Activated CD4-positive, alpha-beta T cell treated with anti-CD3 and anti-CD28 coated beads for 36 hours (primary cell): ENCODE measurements around the gene PRLH. TPM values are rescaled to one million over a fixed set of nuclear protein-coding genes. Genes with fewer than 3 reads are reported as not detected.

Source experiments
- ATAC-seq: fragments of 200-7000 bp; cut with Tn5 transposase; one replicate; pipeline ENCODE4 v1.10.0; 2021; ENCODE audit warnings: mild to moderate bottlenecking, moderate library complexity
- CTCF ChIA-PET: fragments of 350-600 bp; sonication (Branson Sonifier 250); formaldehyde crosslinking; loops from one replicate; lab custom pipeline; 2021; ENCODE audit warnings: antibody characterized with exemption; lab: Charles Lee
- POLR2A ChIA-PET: fragments of 350-600 bp; sonication (Branson Sonifier 250); formaldehyde crosslinking; loops from one replicate; lab custom pipeline; 2021; ENCODE audit warnings: antibody characterized with exemption, inconsistent platforms; lab: Charles Lee
- DNase-seq: peaks from one replicate; pipeline ENCODE4 v3.0.0-alpha.2; 2020
- H3K27ac Mint-ChIP-seq: one replicate; pipeline ENCODE4 v1.8.0; 2021; ENCODE audit warnings: mixed read lengths
- H3K27me3 Mint-ChIP-seq: one replicate; pipeline ENCODE4 v1.8.0; 2021; ENCODE audit warnings: mixed read lengths
- H3K36me3 Mint-ChIP-seq: one replicate; pipeline ENCODE4 v1.8.0; 2021; ENCODE audit warnings: low read depth, mixed read lengths
- H3K4me1 Mint-ChIP-seq: one replicate; pipeline ENCODE4 v1.8.0; 2021; ENCODE audit warnings: mixed read lengths
- H3K4me3 Mint-ChIP-seq: one replicate; pipeline ENCODE4 v1.8.0; 2021; ENCODE audit warnings: mild to moderate bottlenecking, moderate library complexity, mixed read lengths
- H3K9me3 Mint-ChIP-seq: one replicate; pipeline ENCODE4 v1.8.0; 2021; ENCODE audit warnings: low read depth, mixed read lengths
- intact Hi-C, 2 experiments: fragments of 100-400 bp; cut with DNase I in 1 of 2; cut with micrococcal nuclease in 1 of 2; formaldehyde crosslinking; loops; one replicate each; pipeline versions ENCODE4 v1.14.2 to v1.15.1; 2022 to 2024; cut with DNase I, micrococcal nuclease
- total RNA-seq, 2 experiments: library from RNA; stranded (reverse); gene quantifications; one replicate each; pipeline ENCODE4 v1.2.3, GENCODE V29; 2021

Gene PRLH
- not detected for total RNA-seq

GRCh38 chr2:237566401-237567235 lies at the start of gene PRLH:
Gene PRLH, plus strand, starts transcription at chr2:237566574. Its CDS starts 0 bp downstream, at chr2:237566574.
- Mint-ChIP-seq H3K27me3 (no peaks in the 10 kb centered on the region), H3K9me3 (no peaks in the 10 kb centered on the region), H3K27ac (no peak within 1 kb of the TSS), H3K4me1 (no peaks in the 10 kb centered on the region), H3K36me3 (no peaks in the 10 kb centered on the region), H3K4me3 (no peak within 1 kb of the TSS)
- DNase-seq = no peak
- ATAC-seq = no peak
- intact Hi-C loops = no loop called here
- ChIA-PET POLR2A (interaction anchor here (0.6 kb wide), 1 partner anchor 439 kb away, joined by 3 read pairs; no protein-coding TSS in a partner anchor), CTCF (interaction anchor here (1.3 kb wide), 1 partner anchor 54 kb away, joined by 9 read pairs; no protein-coding TSS in a partner anchor)

GRCh38 chr2:237517163-237517562 lies 49.2 kb upstream of the PRLH start:
- POLR2A ChIA-PET = no interaction called here
- H3K4me3 Mint-ChIP-seq = no peak overlapping the region
- ATAC-seq (no peak), DNase-seq (no peak)
- CTCF ChIA-PET = interaction anchor here (10.0 kb wide), 1 partner anchor 55 kb away, joined by 233 read pairs; no protein-coding TSS in a partner anchor
- intact Hi-C loops = loop anchor here in 1 of 2 experiments (10.0 kb wide), 1 partner anchor 228 kb away; no protein-coding TSS in a partner anchor
- no peaks in the 10 kb centered on the region for H3K9me3 Mint-ChIP-seq
- no peaks in the 10 kb centered on the region for H3K36me3 Mint-ChIP-seq
- no peaks in the 10 kb centered on the region for H3K27me3 Mint-ChIP-seq
- no peaks in the 10 kb centered on the region for H3K4me1 Mint-ChIP-seq
- no peak overlapping the region for H3K27ac Mint-ChIP-seq

DNA sequence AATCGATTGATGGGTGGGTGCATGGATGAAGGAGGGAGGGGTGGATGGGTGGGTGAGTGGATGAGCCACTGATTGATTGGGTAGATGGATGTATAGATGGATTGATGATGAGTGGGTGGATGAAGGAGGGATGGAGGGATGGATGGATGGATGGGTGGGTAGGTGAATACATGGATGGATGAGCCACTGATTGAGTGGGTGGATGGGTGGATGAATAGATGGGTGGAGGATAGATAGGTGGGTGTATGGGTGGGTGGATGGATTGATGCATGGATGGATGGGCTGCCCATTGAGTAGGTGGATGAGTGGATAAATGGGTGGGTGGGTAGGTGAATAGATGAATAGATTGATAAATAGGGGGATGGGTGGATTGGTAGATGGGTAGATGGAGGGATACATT lies 48.4 kb upstream of the PRLH start:
- intact Hi-C loops = loop anchor here in 1 of 2 experiments (10.0 kb wide), 1 partner anchor 227 kb away; no protein-coding TSS in a partner anchor
- DNase-seq = no peak
- ATAC-seq = no peak
- CTCF ChIA-PET = no interaction called here
- Mint-ChIP-seq H3K9me3 (no peaks in the 10 kb centered on the region), H3K27ac (no peak overlapping the region), H3K4me1 (no peaks in the 10 kb centered on the region), H3K4me3 (no peak overlapping the region), H3K27me3 (no peaks in the 10 kb centered on the region), H3K36me3 (no peaks in the 10 kb centered on the region)
- POLR2A ChIA-PET = no interaction called here

GRCh38 chr2:237519506-237520245 lies 46.7 kb upstream of the PRLH start:
- Mint-ChIP-seq H3K9me3 (no peaks in the 10 kb centered on the region), H3K4me1 (no peaks in the 10 kb centered on the region), H3K27me3 (no peaks in the 10 kb centered on the region), H3K27ac (no peak overlapping the region), H3K4me3 (no peak overlapping the region), H3K36me3 (no peaks in the 10 kb centered on the region)
- ChIA-PET CTCF (interaction anchor here (0.6 to 1.3 kb wide), 2 partner anchors 53 to 177 kb away, joined by 4 to 7 read pairs; no protein-coding TSS in a partner anchor), POLR2A (no interaction called here)
- intact Hi-C loops = loop anchor here in 1 of 2 experiments (10.0 kb wide), 1 partner anchor 225 kb away; no protein-coding TSS in a partner anchor
- DNase-seq (no peak), ATAC-seq (no peak)

DNA sequence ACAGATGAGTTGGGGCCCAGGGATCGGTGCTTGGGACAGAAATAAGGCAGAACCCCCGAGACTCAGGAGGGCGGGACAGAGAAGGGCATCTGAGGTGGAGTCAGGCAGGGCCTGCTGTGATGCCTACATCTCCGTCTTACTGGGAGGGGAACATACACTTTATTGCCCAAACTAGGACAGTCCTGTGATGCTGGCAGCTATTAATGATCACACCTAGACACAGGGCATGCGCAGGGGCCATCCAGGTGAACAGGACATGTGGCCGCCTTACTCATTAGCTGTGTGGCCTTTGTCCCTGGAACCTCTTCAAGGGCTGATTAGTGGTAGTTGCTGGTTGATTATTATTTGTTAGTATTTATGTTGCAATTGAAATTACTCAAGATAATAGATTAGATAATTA lies 46.1 kb upstream of the PRLH start:
- ChIA-PET POLR2A (no interaction called here), CTCF (interaction anchor here (0.7 to 1.3 kb wide), 2 partner anchors 37 to 52 kb away, joined by 3 to 7 read pairs; no protein-coding TSS in a partner anchor)
- no peak for ATAC-seq
- Mint-ChIP-seq H3K4me1 (no peaks in the 10 kb centered on the region), H3K27ac (no peak overlapping the region), H3K27me3 (no peaks in the 10 kb centered on the region), H3K9me3 (no peaks in the 10 kb centered on the region), H3K4me3 (no peak overlapping the region), H3K36me3 (no peaks in the 10 kb centered on the region)
- DNase-seq = no peak
- intact Hi-C loops = no loop called here

GRCh38 chr2:237524631-237525030 lies 41.7 kb upstream of the PRLH start:
- intact Hi-C loops = no loop called here
- Mint-ChIP-seq H3K4me1 (no peaks in the 10 kb centered on the region), H3K27me3 (no peaks in the 10 kb centered on the region), H3K4me3 (no peak overlapping the region), H3K36me3 (no peaks in the 10 kb centered on the region), H3K27ac (no peak overlapping the region), H3K9me3 (no peaks in the 10 kb centered on the region)
- ATAC-seq = no peak
- no peak for DNase-seq
- POLR2A ChIA-PET = no interaction called here
- CTCF ChIA-PET = no interaction called here

DNA sequence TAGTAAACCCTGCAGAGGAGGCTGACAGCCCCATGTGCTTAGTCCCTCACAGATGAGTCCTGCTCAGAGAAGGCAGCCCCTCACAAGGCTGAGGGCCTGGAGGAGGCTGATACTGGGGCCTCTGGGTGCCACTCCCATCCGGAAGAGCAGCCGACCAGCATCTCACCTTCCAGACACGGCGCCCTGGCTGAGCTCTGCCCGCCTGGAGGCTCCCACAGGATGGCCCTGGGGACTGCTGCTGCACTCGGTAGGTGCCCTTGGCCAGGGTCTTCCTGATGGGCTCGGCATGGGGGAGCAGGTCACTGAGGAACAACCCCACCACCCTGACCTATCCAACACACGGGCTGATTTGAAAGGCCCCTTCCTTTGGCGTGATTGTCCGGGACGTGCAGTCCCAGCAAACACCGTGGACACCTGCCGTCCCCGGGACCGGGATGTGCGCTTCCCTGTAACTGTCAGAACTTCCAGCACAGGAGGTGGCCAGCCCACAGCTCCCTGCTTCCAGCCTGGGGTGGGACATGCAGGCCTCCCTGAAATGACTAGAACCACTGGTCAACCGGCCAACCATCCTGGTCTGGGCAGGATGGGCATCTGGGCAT lies 40.7 kb upstream of the PRLH start:
- no peak overlapping the region for H3K27ac Mint-ChIP-seq
- no peaks in the 10 kb centered on the region for H3K27me3 Mint-ChIP-seq
- ATAC-seq (no peak), DNase-seq (no peak)
- ChIA-PET POLR2A (no interaction called here), CTCF (interaction anchor here (0.6 kb wide), 1 partner anchor 45 kb away, joined by 3 read pairs; no protein-coding TSS in a partner anchor)
- no peak overlapping the region for H3K4me3 Mint-ChIP-seq
- H3K36me3 Mint-ChIP-seq = no peaks in the 10 kb centered on the region
- H3K4me1 Mint-ChIP-seq = no peaks in the 10 kb centered on the region
- intact Hi-C loops = no loop called here
- no peaks in the 10 kb centered on the region for H3K9me3 Mint-ChIP-seq

GRCh38 chr2:237527233-237527632 lies 39.1 kb upstream of the PRLH start:
- CTCF ChIA-PET = no interaction called here
- Mint-ChIP-seq H3K4me3 (no peak overlapping the region), H3K27me3 (no peaks in the 10 kb centered on the region)

DNA sequence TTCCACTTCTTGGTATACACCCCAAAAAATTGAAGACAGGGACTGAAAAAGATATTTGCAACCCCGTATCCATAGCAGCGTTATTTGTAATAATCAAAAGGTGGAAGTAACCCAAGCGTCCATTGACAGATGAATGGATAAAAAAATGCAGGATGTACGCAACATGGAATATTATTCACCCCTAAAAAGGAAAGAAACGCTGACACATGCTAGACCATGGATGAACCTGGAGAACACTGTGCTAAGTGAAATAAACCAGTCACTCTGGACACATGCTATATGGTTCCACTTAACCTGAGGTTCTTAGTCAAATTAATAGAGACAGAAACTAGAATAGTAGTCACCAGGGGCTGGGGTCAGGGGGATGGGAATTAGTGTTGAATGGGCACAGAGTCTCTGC lies 38.6 kb upstream of the PRLH start:
- Mint-ChIP-seq H3K4me3 (no peak overlapping the region), H3K9me3 (no peaks in the 10 kb centered on the region), H3K27ac (no peak overlapping the region), H3K4me1 (no peaks in the 10 kb centered on the region), H3K36me3 (no peaks in the 10 kb centered on the region), H3K27me3 (no peaks in the 10 kb centered on the region)
- ChIA-PET POLR2A (interaction anchor here (0.6 kb wide), 1 partner anchor 29 kb away, joined by 3 read pairs; no protein-coding TSS in a partner anchor), CTCF (no interaction called here)
- ATAC-seq (no peak), DNase-seq (no peak)
- intact Hi-C loops = no loop called here

More at GRCh38 chr2:237527233-237527632, 39.1 kb upstream of the PRLH start:
- Mint-ChIP-seq H3K27ac (no peak overlapping the region), H3K36me3 (no peaks in the 10 kb centered on the region), H3K4me1 (no peaks in the 10 kb centered on the region), H3K9me3 (no peaks in the 10 kb centered on the region)
- POLR2A ChIA-PET = interaction anchor here (0.6 kb wide), 1 partner anchor 29 kb away, joined by 3 read pairs; no protein-coding TSS in a partner anchor
- intact Hi-C loops = no loop called here
- no peak for ATAC-seq
- no peak for DNase-seq

GRCh38 chr2:237529452-237530402 lies 36.6 kb upstream of the PRLH start:
- H3K4me1 Mint-ChIP-seq = no peaks in the 10 kb centered on the region
- CTCF ChIA-PET = interaction anchor here (0.7 to 1.8 kb wide), 4 partner anchors 17 to 119 kb away, joined by 3 to 9 read pairs (median 4); no protein-coding TSS in a partner anchor
- DNase-seq (no peak), ATAC-seq (no peak)
- no peaks in the 10 kb centered on the region for H3K36me3 Mint-ChIP-seq
- H3K27ac Mint-ChIP-seq = no peak overlapping the region
- POLR2A ChIA-PET = no interaction called here
- H3K27me3 Mint-ChIP-seq = no peaks in the 10 kb centered on the region
- intact Hi-C loops = no loop called here
- H3K9me3 Mint-ChIP-seq = no peaks in the 10 kb centered on the region
- no peak overlapping the region for H3K4me3 Mint-ChIP-seq
